Loucy (cell line): Measurements from ENCODE around the gene CHST11.

Experiments
- EZH2phosphoT487 ChIP-seq: fragments of 200-600 bp; IDR thresholded peaks from 2 replicates; pipeline ENCODE4 v1.6.1; 2018; ENCODE audit warnings: antibody characterized with exemption, mild to moderate bottlenecking, moderate library complexity, borderline replicate concordance
- TF ChIP-seq, protein P1 (sequence below): fragments of 200-600 bp; sonication (generic); conservative IDR thresholded peaks from 2 replicates; pipeline ENCODE4 v1.5.1; 2014; ENCODE audit warnings: mild to moderate bottlenecking, antibody characterized with exemption, low read length

DNA sequence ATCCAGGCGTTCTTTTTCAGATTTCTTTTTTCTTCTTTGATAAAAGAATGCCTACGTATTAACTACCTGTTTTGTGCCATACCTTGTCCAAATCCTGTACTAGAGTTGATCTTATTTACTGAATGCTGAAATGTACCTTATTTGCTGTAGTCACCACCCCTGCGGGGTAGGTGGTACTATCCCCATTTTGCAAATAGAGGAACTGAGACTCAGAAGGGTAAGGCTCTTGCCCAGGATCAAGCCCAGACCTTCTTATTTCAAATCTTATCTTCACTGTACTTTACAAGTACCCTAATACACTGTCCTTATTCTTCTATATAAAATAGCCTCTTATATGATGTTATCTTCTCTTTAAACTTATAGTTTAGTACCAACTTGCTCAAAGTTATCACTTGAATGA lies 294.8 kb downstream of the CHST11 start:
- TF ChIP-seq, protein P1, sequence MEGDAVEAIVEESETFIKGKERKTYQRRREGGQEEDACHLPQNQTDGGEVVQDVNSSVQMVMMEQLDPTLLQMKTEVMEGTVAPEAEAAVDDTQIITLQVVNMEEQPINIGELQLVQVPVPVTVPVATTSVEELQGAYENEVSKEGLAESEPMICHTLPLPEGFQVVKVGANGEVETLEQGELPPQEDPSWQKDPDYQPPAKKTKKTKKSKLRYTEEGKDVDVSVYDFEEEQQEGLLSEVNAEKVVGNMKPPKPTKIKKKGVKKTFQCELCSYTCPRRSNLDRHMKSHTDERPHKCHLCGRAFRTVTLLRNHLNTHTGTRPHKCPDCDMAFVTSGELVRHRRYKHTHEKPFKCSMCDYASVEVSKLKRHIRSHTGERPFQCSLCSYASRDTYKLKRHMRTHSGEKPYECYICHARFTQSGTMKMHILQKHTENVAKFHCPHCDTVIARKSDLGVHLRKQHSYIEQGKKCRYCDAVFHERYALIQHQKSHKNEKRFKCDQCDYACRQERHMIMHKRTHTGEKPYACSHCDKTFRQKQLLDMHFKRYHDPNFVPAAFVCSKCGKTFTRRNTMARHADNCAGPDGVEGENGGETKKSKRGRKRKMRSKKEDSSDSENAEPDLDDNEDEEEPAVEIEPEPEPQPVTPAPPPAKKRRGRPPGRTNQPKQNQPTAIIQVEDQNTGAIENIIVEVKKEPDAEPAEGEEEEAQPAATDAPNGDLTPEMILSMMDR = no peak
- no peak for TF ChIP-seq EZH2phosphoT487
